Right lung (tissue), 10 donors: ENCODE data around the gene PPP1R3G. TPM values are rescaled to one million over a fixed set of nuclear protein-coding genes. Genes with fewer than 3 reads are reported as not detected.
"Not testable (repeated sequence)": the region's sequence is repeated elsewhere in the genome, so short reads cannot be mapped to it uniquely, and the experiment has no call there.

Source experiments
- DNase-seq, 2 donors: peaks; one replicate each; pipeline ENCODE4 v3.0.0-alpha.2; 2013
- long read RNA-seq, 8 donors: transcript quantifications; one replicate each; lab custom pipeline, GENCODE V29; 2026
- polyA plus RNA-seq, 5 donors: library from polyadenylated mRNA; unstranded; fragments of 120-200 nt; gene quantifications; one replicate each; pipeline versions ENCODE4 v1.2.1 to v1.2.3, GENCODE V29; 2013; ENCODE audit warnings: inconsistent platforms in 1 of 5, low replicate concordance in 1 of 5; ENCODE audit not compliant: insufficient read length in 5 of 5, insufficient read depth in 1 of 5

PPP1R3G gene
- polyA plus RNA-seq = 1 to 10 TPM in 4 of 5 donors, under 1 TPM in 1; 0.98 to 1.3 (median 1.2) TPM
- long read RNA-seq, donor 1, full-length matches to known transcripts = 3 of 3 reads
- long read RNA-seq, donor 1, partial matches to known transcripts = 0 of 3 reads
- long read RNA-seq, donor 1, other reads (novel, unspliced or antisense) = 0 of 3 reads
- long read RNA-seq, donor 2, full-length matches to known transcripts = 5 of 5 reads
- long read RNA-seq, donor 2, partial matches to known transcripts = 0 of 5 reads
- long read RNA-seq, donor 2, other reads (novel, unspliced or antisense) = 0 of 5 reads
- long read RNA-seq, donor 3, full-length matches to known transcripts = 7 of 7 reads
- long read RNA-seq, donor 3, partial matches to known transcripts = 0 of 7 reads
- long read RNA-seq, donor 3, other reads (novel, unspliced or antisense) = 0 of 7 reads
- long read RNA-seq, donor 4, full-length matches to known transcripts = 3 of 3 reads
- long read RNA-seq, donor 4, partial matches to known transcripts = 0 of 3 reads
- long read RNA-seq, donor 4, other reads (novel, unspliced or antisense) = 0 of 3 reads
- long read RNA-seq, donor 5, full-length matches to known transcripts = 3 of 3 reads
- long read RNA-seq, donor 5, partial matches to known transcripts = 0 of 3 reads
- long read RNA-seq, donor 5, other reads (novel, unspliced or antisense) = 0 of 3 reads
- long read RNA-seq, donor 6, full-length matches to known transcripts = 3 of 3 reads
- long read RNA-seq, donor 6, partial matches to known transcripts = 0 of 3 reads
- long read RNA-seq, donor 6, other reads (novel, unspliced or antisense) = 0 of 3 reads
- long read RNA-seq, donor 7, full-length matches to known transcripts = 3 of 3 reads
- long read RNA-seq, donor 7, partial matches to known transcripts = 0 of 3 reads
- long read RNA-seq, donor 7, other reads (novel, unspliced or antisense) = 0 of 3 reads
- long read RNA-seq, donor 8, full-length matches to known transcripts = 2 of 66 reads
- long read RNA-seq, donor 8, partial matches to known transcripts = 8 of 66 reads
- long read RNA-seq, donor 8, other reads (novel, unspliced or antisense) = 56 of 66 reads

- DNase-seq = peak; percentile 55 to 64
These were observed at the start of gene PPP1R3G for GRCh38 chr6:5084781-5085647. Gene PPP1R3G, plus strand, starts transcription at chr6:5085341. Its CDS starts 145 bp downstream, at chr6:5085486.

GRCh38 chr6:5036269-5036668 lies 48.9 kb upstream of the PPP1R3G start:
- DNase-seq = no peak

- no peak for DNase-seq
These were observed 43.2 kb upstream of the PPP1R3G start for GRCh38 chr6:5041955-5042354.

GRCh38 chr6:5042436-5042835 lies 42.7 kb upstream of the PPP1R3G start:
- DNase-seq = no peak

- DNase-seq = no peak
These were observed 40.3 kb upstream of the PPP1R3G start for GRCh38 chr6:5044866-5045265.

GRCh38 chr6:5045416-5045815 lies 39.7 kb upstream of the PPP1R3G start:
- no peak for DNase-seq

- no peak for DNase-seq
These were observed 38.7 kb upstream of the PPP1R3G start for GRCh38 chr6:5046430-5046829.

- DNase-seq = no peak
These were observed 35.1 kb upstream of the PPP1R3G start for GRCh38 chr6:5050009-5050408.

- no peak for DNase-seq
These were observed 33.7 kb upstream of the PPP1R3G start for GRCh38 chr6:5051394-5051793.

- peak in 1 of 2 donors; percentile 10 for DNase-seq
These were observed 32.1 kb upstream of the PPP1R3G start for GRCh38 chr6:5053038-5053437.

GRCh38 chr6:5053864-5054244 lies 31.3 kb upstream of the PPP1R3G start:
- DNase-seq = no peak

GRCh38 chr6:5054245-5054873 lies 30.8 kb upstream of the PPP1R3G start:
- DNase-seq = no peak

- DNase-seq = no peak
These were observed 30.0 kb upstream of the PPP1R3G start for GRCh38 chr6:5055118-5055517.

- DNase-seq = no peak
These were observed 26.9 kb upstream of the PPP1R3G start for GRCh38 chr6:5058254-5058653.

GRCh38 chr6:5059036-5059896 lies 25.9 kb upstream of the PPP1R3G start:
- no peak for DNase-seq

GRCh38 chr6:5060439-5060838 lies 24.7 kb upstream of the PPP1R3G start:
- not testable (repeated sequence) for DNase-seq

GRCh38 chr6:5061152-5061551 lies 24.0 kb upstream of the PPP1R3G start:
- DNase-seq = no peak

- DNase-seq = no peak
These were observed 21.5 kb upstream of the PPP1R3G start for GRCh38 chr6:5063617-5064016.

- no peak for DNase-seq
These were observed 18.6 kb upstream of the PPP1R3G start for GRCh38 chr6:5066456-5067093.
